Natural killer cell (primary cell): ENCODE data around the gene DNAH2. TPM values are rescaled to one million over a fixed set of nuclear protein-coding genes. Genes with fewer than 3 reads are reported as not detected.

Experiments used
- ATAC-seq, 3 donors: fragments of 150-1000 bp in 2 of 3; fragments of 200-7000 bp in 1 of 3; cut with Tn5 transposase; 1 replicate in 1 of 3; 2 replicates in 2 of 3; pipeline ENCODE4 v1.10.0; 2021; ENCODE audit warnings: mild to moderate bottlenecking in 2 of 3, moderate library complexity in 2 of 3
- DNase-seq, 2 donors: peaks; one replicate each; pipeline versions ENCODE4 v3.0.0 to v3.0.0-alpha.2; 2013 to 2021; ENCODE audit warnings: mixed read lengths in 1 of 2
- H3K27ac ChIP-seq: one replicate; pipeline ENCODE4 v1.5.1; 2013; ENCODE audit warnings: mild to moderate bottlenecking, low read length
- H3K27me3 ChIP-seq: one replicate; pipeline ENCODE4 v1.6.1; 2013; ENCODE audit warnings: low read length; ENCODE audit not compliant: control insufficient read depth, insufficient read depth
- H3K36me3 ChIP-seq: one replicate; pipeline ENCODE4 v1.6.1; 2013; ENCODE audit warnings: low read length; ENCODE audit not compliant: control insufficient read depth, insufficient read depth
- H3K4me1 ChIP-seq: one replicate; pipeline ENCODE4 v1.6.1; 2013; ENCODE audit warnings: low read length; ENCODE audit not compliant: control insufficient read depth, insufficient read depth
- H3K4me3 ChIP-seq: one replicate; pipeline ENCODE4 v1.5.1; 2013; ENCODE audit warnings: low read length
- H3K9me3 ChIP-seq: one replicate; pipeline ENCODE4 v1.6.1; 2013; ENCODE audit warnings: low read length; ENCODE audit not compliant: control insufficient read depth, insufficient read depth
- H3K27ac Mint-ChIP-seq, 2 donors: one replicate each; pipeline ENCODE4 v1.8.0; 2022; ENCODE audit warnings: mild to moderate bottlenecking in 2 of 2, mixed read lengths in 2 of 2, moderate library complexity in 1 of 2
- H3K27me3 Mint-ChIP-seq, 2 donors: one replicate each; pipeline ENCODE4 v1.8.0; 2022; ENCODE audit warnings: low read depth in 2 of 2, mixed read lengths in 2 of 2
- H3K36me3 Mint-ChIP-seq: one replicate; pipeline ENCODE4 v1.8.0; 2022; ENCODE audit warnings: mixed read lengths
- H3K4me1 Mint-ChIP-seq, 2 donors: one replicate each; pipeline ENCODE4 v1.8.0; 2022; ENCODE audit warnings: mixed read lengths in 2 of 2
- H3K4me3 Mint-ChIP-seq: one replicate; pipeline ENCODE4 v1.8.0; 2022; ENCODE audit warnings: mild to moderate bottlenecking, moderate library complexity, mixed read lengths
- H3K9me3 Mint-ChIP-seq, 2 donors: one replicate each; pipeline ENCODE4 v1.8.0; 2022; ENCODE audit warnings: mixed read lengths in 2 of 2
- WGBS: methylation state at CpG from one replicate; pipeline ENCODE4 v1.1.7; 2013; ENCODE audit warnings: missing lambda C conversion rate; ENCODE audit not compliant: insufficient coverage; 5-methylcytosine and 5-hydroxymethylcytosine counted together
- intact Hi-C: fragments of 100-400 bp; cut with micrococcal nuclease; formaldehyde crosslinking; loops from one replicate; pipeline ENCODE4 v1.14.2; 2022
- total RNA-seq, 4 donors: library from RNA; stranded (reverse); fragments of 120-200 nt in 1 of 4; gene quantifications; one replicate each; pipeline versions ENCODE4 v1.2.3 to v1.2.4, GENCODE V29; 2013 to 2022
- TF ChIP-seq, protein P1 (sequence below): fragments of 200-600 bp; IDR thresholded peaks from one replicate; pipeline ENCODE4 v1.8.0; 2022; ENCODE audit warnings: antibody characterized with exemption

DNAH2 gene
- total RNA-seq, 3 donors from 2014 or later (not counting 1 experiment from before 2014, with no cell fraction given): 0.05 to 0.07 TPM; not detected in 1

DNA sequence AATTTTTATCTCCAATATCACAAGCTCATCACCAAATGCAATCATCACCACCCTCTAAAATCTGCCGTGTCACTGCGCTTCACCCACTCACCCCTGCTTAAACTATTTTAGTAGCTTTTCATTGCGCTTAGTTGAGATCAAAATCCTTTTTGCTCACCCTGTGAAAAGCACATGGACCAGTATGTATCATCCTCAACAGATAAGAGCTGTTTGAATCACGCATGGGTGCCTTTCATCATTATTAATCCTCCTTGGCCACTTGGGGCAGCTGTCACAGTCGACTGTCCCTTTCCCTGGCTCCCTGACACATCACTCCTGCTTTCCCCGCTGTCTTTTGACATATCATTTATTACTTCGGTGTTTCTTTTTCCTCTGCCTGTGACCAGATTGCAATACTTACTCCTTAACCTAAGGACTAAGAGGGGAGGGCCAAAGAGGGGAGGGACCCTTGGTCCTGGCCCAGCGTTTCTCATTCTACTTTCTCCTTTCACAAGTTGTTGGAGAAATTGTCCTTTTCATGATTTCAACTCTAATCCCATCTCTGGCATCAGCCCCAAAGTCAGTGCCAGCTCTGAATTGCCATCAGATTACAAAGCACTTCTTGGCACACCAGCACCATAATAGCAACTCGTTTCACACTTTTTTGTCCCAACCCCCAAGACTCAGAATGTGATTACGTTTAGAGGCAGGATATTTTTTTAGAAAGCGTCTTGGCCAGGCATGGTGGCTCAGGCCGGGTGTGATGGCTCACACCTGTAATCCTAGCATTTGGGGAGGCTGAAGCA is 107.9 kb downstream of the DNAH2 start:
- Histone ChIP-seq H3K27ac (no peak overlapping the region), H3K4me1 (no peaks in the 10 kb centered on the region), H3K4me3 (no peak overlapping the region), H3K36me3 (no peaks in the 10 kb centered on the region), H3K27me3 (no peaks in the 10 kb centered on the region), H3K9me3 (no peaks in the 10 kb centered on the region)
- Mint-ChIP-seq H3K4me3 (no peak overlapping the region), H3K9me3 (no peaks in the 10 kb centered on the region), H3K27me3 (peaks cover 8 to 21% of the 10 kb centered on the region in 2 donors), H3K27ac (no peak overlapping the region), H3K36me3 (no peaks in the 10 kb centered on the region), H3K4me1 (no peaks in the 10 kb centered on the region)
- WGBS: 69% methylated on average over 11 of the region's 12 CpGs
- TF ChIP-seq, protein P1, sequence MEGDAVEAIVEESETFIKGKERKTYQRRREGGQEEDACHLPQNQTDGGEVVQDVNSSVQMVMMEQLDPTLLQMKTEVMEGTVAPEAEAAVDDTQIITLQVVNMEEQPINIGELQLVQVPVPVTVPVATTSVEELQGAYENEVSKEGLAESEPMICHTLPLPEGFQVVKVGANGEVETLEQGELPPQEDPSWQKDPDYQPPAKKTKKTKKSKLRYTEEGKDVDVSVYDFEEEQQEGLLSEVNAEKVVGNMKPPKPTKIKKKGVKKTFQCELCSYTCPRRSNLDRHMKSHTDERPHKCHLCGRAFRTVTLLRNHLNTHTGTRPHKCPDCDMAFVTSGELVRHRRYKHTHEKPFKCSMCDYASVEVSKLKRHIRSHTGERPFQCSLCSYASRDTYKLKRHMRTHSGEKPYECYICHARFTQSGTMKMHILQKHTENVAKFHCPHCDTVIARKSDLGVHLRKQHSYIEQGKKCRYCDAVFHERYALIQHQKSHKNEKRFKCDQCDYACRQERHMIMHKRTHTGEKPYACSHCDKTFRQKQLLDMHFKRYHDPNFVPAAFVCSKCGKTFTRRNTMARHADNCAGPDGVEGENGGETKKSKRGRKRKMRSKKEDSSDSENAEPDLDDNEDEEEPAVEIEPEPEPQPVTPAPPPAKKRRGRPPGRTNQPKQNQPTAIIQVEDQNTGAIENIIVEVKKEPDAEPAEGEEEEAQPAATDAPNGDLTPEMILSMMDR: no peak
- intact Hi-C loops: no loop called here
- ATAC-seq (no peak), DNase-seq (no peak)

DNA sequence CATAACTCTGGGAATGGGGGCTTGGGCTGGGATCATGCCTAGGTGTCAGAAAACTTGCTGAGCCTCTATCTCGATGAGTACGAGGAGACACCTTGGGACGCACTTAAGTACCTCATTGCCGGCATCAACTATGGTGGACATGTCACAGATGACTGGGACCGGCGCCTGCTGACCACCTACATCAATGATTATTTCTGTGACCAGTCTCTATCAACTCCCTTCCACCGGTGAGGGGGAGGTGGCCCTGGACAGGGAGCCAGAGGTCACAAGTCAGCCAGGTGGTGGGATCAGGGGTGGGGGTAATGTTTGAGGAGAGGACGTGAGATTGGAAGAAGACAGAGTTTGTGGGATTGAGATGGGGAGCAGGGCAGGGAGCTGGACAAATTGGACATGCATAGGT is 113.1 kb downstream of the DNAH2 start:
- DNase-seq (no peak), ATAC-seq (no peak)
- H3K4me3 Mint-ChIP-seq: no peak overlapping the region
- intact Hi-C loops: no loop called here
- H3K36me3 Mint-ChIP-seq: no peaks in the 10 kb centered on the region
- Histone ChIP-seq H3K9me3 (no peaks in the 10 kb centered on the region), H3K4me3 (no peak overlapping the region), H3K4me1 (peaks cover 15% of the 10 kb centered on the region), H3K36me3 (no peaks in the 10 kb centered on the region), H3K27me3 (no peaks in the 10 kb centered on the region), H3K27ac (no peak overlapping the region)
- no peaks in the 10 kb centered on the region for H3K9me3 Mint-ChIP-seq
- WGBS: 90% methylated on average over 8 of the region's 8 CpGs
- no peak overlapping the region for H3K27ac Mint-ChIP-seq
- H3K27me3 Mint-ChIP-seq: peaks cover 8 to 11% of the 10 kb centered on the region in 2 donors
- TF ChIP-seq, protein P1: no peak
- H3K4me1 Mint-ChIP-seq: peaks cover 7 to 23% of the 10 kb centered on the region in 2 donors

DNA sequence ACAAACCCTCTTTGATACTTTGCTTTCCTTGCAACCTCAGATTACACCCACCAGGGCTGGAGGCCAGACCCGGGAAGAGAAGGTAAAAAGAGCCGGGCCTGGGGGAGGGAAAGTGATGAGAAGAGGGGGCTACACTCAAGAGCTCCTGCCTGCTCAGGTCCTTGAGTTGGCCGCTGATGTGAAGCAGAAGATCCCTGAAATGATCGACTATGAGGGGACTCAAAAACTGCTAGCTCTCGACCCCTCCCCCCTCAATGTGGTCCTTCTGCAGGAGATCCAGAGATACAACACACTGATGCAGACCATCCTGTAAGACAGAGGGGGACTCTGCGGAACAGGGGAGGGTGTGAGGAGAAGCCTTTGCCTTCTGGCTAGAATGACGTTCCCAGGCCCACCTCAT is 113.7 kb downstream of the DNAH2 start:
- H3K9me3 ChIP-seq: no peaks in the 10 kb centered on the region
- no peak overlapping the region for H3K27ac ChIP-seq
- no peak for ATAC-seq
- no peak for DNase-seq
- no peaks in the 10 kb centered on the region for H3K36me3 ChIP-seq
- no peak overlapping the region for H3K4me3 ChIP-seq
- 80% methylated on average over 7 of the region's 7 CpGs for WGBS
- Mint-ChIP-seq H3K9me3 (no peaks in the 10 kb centered on the region), H3K4me3 (no peak overlapping the region), H3K27me3 (peaks cover 8 to 13% of the 10 kb centered on the region in 2 donors), H3K36me3 (no peaks in the 10 kb centered on the region), H3K27ac (no peak overlapping the region), H3K4me1 (peaks cover 9 to 29% of the 10 kb centered on the region in 2 donors)
- H3K27me3 ChIP-seq: no peaks in the 10 kb centered on the region
- TF ChIP-seq, protein P1: no peak
- H3K4me1 ChIP-seq: peaks cover 21% of the 10 kb centered on the region
- intact Hi-C loops: no loop called here
